ENCODE results near the gene PRPF6. TPM values are rescaled to one million over a fixed set of nuclear protein-coding genes. Genes with fewer than 3 reads are reported as not detected.

The PRPF6 gene
- total RNA-seq, 1 donor: 36.6 TPM

- H3K4me3 ChIP-seq (ENCODE audit: low read length): no peak overlapping the region
- H3K27me3 ChIP-seq (ENCODE audit: insufficient read depth, low read length): peaks cover 26% of the 10 kb centered on the region
- H3K4me1 ChIP-seq (ENCODE audit: insufficient read depth, low read length): peaks cover 71% of the 10 kb centered on the region
- H3K9me3 ChIP-seq (ENCODE audit: low read depth, low read length): no peaks in the 10 kb centered on the region
Measured at GRCh38 chr20:64037498-64038213, 56.7 kb downstream of the PRPF6 start.

GRCh38 chr20:64038224-64038564 is 57.3 kb downstream of the PRPF6 start:
- H3K9me3 ChIP-seq (ENCODE audit: low read depth, low read length): no peaks in the 10 kb centered on the region
- peak overlapping the region; percentile 44 for H3K4me3 ChIP-seq (ENCODE audit: low read length)
- H3K4me1 ChIP-seq (ENCODE audit: insufficient read depth, low read length): peaks cover 71% of the 10 kb centered on the region
- H3K27me3 ChIP-seq (ENCODE audit: insufficient read depth, low read length): peaks cover 26% of the 10 kb centered on the region

DNA sequence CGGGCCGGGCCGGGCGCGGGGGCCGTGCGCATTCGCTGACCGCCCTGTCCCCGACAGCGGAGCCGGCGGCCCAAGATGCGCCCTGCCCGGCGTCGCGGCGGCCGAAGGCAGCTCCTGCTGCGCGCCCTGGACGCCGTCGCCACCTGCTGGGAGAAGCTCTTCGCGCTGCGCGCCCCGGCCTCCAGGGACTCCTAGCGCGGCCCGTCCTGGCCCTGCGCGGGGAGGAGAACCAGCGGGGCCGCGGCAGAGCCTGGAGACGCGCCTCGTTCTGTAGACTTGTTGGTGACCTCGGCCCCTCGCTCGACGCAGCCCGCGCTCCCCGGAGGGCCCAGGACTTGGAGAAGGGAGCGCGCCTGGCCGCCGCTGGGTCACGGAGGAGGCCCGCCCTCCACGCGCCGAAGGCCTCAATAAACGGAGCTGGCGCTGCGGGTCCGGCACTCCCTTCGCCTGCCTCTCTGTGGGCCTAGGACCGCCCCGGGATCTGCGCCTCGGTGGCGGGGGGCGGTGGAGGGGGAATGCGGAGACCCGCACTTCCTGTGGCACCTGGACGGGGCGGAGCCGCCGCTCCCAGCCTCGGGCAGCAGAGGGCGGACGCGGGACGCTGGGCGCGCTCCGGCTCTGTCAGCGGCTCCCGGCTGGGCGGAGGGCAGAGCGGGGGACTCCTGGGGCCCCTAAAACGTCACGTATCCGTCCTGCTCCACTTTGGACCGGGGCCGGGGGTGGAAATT is 57.8 kb downstream of the PRPF6 start:
- peaks cover 71% of the 10 kb centered on the region for H3K4me1 ChIP-seq (ENCODE audit: insufficient read depth, low read length)
- H3K4me3 ChIP-seq (ENCODE audit: low read length): peak overlapping the region; percentile 44

DNA sequence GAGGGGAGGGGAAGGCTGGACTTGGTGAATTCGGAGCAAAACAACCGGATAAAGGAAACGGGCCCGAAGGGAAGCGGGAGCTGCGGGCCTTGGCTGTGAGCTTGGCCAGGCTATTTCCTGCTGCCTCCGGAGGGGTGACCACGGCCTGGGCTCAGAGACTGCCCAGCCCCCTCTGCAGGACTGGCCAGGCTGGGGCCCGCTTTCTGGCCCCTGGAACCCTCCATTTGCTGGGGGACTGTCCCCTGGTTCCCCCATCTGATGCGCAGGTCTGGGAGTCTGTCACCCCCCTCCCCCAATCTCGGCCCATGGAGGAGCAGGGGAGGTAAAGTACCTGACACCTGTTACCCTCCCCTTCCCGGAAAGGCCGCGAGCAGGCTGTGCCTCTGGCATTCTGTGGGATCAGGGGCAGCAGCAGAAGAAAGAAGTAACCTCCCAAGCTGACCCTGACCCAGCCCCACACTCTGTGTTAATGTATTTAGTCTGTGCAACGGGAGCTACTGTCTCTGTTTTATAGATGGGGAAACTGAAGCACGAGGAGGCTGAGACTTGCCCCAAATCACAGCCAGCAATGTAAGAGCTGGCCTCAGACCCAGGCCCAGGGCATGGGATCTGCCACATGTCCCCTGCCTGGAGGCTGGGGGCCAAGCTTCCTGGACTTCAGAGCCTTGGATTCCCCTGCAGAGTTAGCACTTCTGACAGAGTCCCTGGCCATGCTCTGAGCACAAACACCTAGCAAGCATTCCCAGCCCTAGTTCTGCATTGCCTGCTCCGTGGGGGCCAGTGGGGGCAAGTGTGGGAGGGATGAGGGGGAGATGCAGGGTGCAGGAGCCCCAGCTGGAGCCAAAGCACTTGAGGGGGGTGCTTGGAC is 58.6 kb downstream of the PRPF6 start:
- peaks cover 26% of the 10 kb centered on the region for H3K27me3 ChIP-seq (ENCODE audit: insufficient read depth, low read length)
- H3K4me1 ChIP-seq (ENCODE audit: insufficient read depth, low read length): peaks cover 65% of the 10 kb centered on the region
- no peaks in the 10 kb centered on the region for H3K9me3 ChIP-seq (ENCODE audit: low read depth, low read length)
- H3K4me3 ChIP-seq (ENCODE audit: low read length): no peak overlapping the region

More for the DNA sequence above, 57.8 kb downstream of the PRPF6 start:
- peaks cover 26% of the 10 kb centered on the region for H3K27me3 ChIP-seq (ENCODE audit: insufficient read depth, low read length)
- no peaks in the 10 kb centered on the region for H3K9me3 ChIP-seq (ENCODE audit: low read depth, low read length)

DNA sequence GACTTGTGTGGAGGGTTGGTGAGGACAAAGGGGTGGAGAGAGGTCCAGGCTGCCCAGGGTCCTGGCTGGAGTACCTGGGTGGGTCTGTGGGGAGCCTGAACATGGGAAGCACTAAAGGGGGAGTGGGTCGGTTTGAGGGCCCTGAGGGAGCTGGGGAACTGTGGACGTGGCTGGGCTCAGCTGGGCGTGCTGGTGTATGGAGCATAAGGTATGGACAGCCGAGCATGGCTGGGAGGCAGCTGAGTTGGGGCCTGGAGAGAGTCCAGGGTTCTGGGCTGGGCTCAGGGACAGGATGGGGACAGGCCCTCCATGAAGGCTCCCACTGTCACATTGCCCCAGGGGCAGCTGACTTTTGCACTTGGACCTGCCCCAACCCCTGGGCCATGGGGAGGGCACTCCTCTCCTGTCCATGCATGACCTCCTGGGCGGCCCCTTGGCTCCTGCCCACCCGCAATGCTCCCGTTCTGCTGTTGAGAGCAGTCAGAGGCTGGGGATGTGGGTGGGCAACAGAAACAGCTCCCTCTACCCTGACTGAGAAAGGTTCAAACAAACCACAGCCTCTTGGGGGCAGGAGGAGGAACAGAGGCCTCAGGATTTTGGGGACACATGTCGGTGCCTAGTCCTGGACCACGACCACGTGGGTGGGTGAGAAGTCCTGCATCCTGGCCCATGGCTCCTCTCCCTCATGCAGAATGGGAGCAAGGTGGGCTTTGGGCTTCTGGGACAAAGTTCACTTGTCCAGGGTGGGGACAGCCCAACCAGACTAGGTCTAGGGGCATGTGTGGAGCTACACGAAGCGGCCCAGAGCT is 59.5 kb downstream of the PRPF6 start:
- Histone ChIP-seq H3K4me3 (ENCODE audit: low read length) (no peak overlapping the region), H3K4me1 (ENCODE audit: insufficient read depth, low read length) (peaks cover 58% of the 10 kb centered on the region), H3K27me3 (ENCODE audit: insufficient read depth, low read length) (peaks cover 26% of the 10 kb centered on the region), H3K9me3 (ENCODE audit: low read depth, low read length) (no peaks in the 10 kb centered on the region)

- H3K4me1 ChIP-seq (ENCODE audit: insufficient read depth, low read length): peaks cover 50% of the 10 kb centered on the region
- H3K4me3 ChIP-seq (ENCODE audit: low read length): no peak overlapping the region
- H3K27me3 ChIP-seq (ENCODE audit: insufficient read depth, low read length): peaks cover 29% of the 10 kb centered on the region
- no peaks in the 10 kb centered on the region for H3K9me3 ChIP-seq (ENCODE audit: low read depth, low read length)
Measured at GRCh38 chr20:64041040-64041780, 60.3 kb downstream of the PRPF6 start.

DNA sequence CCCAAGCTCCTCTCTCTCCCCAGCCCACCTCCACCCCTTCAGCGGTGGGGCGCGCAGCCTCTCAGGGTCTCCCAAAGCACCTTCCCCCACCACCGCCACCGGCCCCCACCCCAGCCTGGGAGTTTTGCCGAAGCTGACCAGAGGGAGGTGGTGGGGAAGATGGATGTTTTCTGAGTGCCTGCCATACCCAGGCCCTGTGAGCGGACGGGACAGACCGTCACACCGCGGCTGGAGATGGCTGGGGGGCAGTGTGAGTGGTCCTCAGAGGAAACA is 60.8 kb downstream of the PRPF6 start:
- Histone ChIP-seq H3K4me1 (ENCODE audit: insufficient read depth, low read length) (peaks cover 45% of the 10 kb centered on the region), H3K4me3 (ENCODE audit: low read length) (peak overlapping the region; percentile 43), H3K27me3 (ENCODE audit: insufficient read depth, low read length) (peaks cover 31% of the 10 kb centered on the region), H3K9me3 (ENCODE audit: low read depth, low read length) (no peaks in the 10 kb centered on the region)

- H3K4me3 ChIP-seq (ENCODE audit: low read length): peak overlapping the region; percentile 43
- H3K9me3 ChIP-seq (ENCODE audit: low read depth, low read length): no peaks in the 10 kb centered on the region
- peaks cover 40% of the 10 kb centered on the region for H3K4me1 ChIP-seq (ENCODE audit: insufficient read depth, low read length)
- peaks cover 30% of the 10 kb centered on the region for H3K27me3 ChIP-seq (ENCODE audit: insufficient read depth, low read length)
Measured at GRCh38 chr20:64042054-64042781, 61.3 kb downstream of the PRPF6 start.

DNA sequence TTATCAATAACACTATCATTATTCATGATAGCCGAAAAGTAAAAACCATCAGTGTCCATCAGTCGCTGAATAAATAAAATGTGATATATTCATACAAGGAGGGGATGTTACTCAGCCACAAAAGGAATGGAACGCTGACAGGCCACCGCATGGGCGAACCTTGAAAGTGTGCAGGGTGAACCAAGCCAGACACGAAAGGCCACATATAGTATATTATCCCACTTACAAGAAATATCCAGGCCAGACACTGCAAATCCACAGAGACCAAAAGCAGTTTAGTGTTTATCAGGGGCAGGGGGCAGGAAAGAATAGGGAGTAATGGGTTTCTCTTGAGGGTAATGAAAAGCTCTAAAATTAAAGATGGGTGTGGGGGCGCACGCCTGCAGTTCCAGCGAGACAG is 62.8 kb downstream of the PRPF6 start:
- H3K27me3 ChIP-seq (ENCODE audit: insufficient read depth, low read length): peaks cover 31% of the 10 kb centered on the region
- H3K4me1 ChIP-seq (ENCODE audit: insufficient read depth, low read length): peaks cover 26% of the 10 kb centered on the region

GRCh38 chr20:64044484-64045247 is 63.7 kb downstream of the PRPF6 start:
- Histone ChIP-seq H3K4me1 (ENCODE audit: insufficient read depth, low read length) (peaks cover 19% of the 10 kb centered on the region), H3K27me3 (ENCODE audit: insufficient read depth, low read length) (peaks cover 29% of the 10 kb centered on the region), H3K9me3 (ENCODE audit: low read depth, low read length) (no peaks in the 10 kb centered on the region), H3K4me3 (ENCODE audit: low read length) (no peak overlapping the region)

More for the DNA sequence above, 62.8 kb downstream of the PRPF6 start:
- no peak overlapping the region for H3K4me3 ChIP-seq (ENCODE audit: low read length)
- no peaks in the 10 kb centered on the region for H3K9me3 ChIP-seq (ENCODE audit: low read depth, low read length)

GRCh38 chr20:64045346-64046011 is 64.5 kb downstream of the PRPF6 start:
- no peak overlapping the region for H3K4me3 ChIP-seq (ENCODE audit: low read length)
- H3K9me3 ChIP-seq (ENCODE audit: low read depth, low read length): no peaks in the 10 kb centered on the region
- peaks cover 34% of the 10 kb centered on the region for H3K27me3 ChIP-seq (ENCODE audit: insufficient read depth, low read length)
- peaks cover 16% of the 10 kb centered on the region for H3K4me1 ChIP-seq (ENCODE audit: insufficient read depth, low read length)

GRCh38 chr20:64047046-64047389 is 66.1 kb downstream of the PRPF6 start:
- Histone ChIP-seq H3K4me3 (ENCODE audit: low read length) (no peak overlapping the region), H3K4me1 (ENCODE audit: insufficient read depth, low read length) (peaks cover 5% of the 10 kb centered on the region), H3K27me3 (ENCODE audit: insufficient read depth, low read length) (peaks cover 37% of the 10 kb centered on the region), H3K9me3 (ENCODE audit: low read depth, low read length) (no peaks in the 10 kb centered on the region)

- H3K4me3 ChIP-seq (ENCODE audit: low read length): no peak overlapping the region
- H3K4me1 ChIP-seq (ENCODE audit: insufficient read depth, low read length): no peaks in the 10 kb centered on the region
- peaks cover 37% of the 10 kb centered on the region for H3K27me3 ChIP-seq (ENCODE audit: insufficient read depth, low read length)
- no peaks in the 10 kb centered on the region for H3K9me3 ChIP-seq (ENCODE audit: low read depth, low read length)
Measured at GRCh38 chr20:64047968-64048401, 67.1 kb downstream of the PRPF6 start.

Measured in mononuclear cell (primary cell).